SK-MEL-5 (cell line): ENCODE measurements around the gene TAF1C. TPM values are rescaled to one million over a fixed set of nuclear protein-coding genes. Genes with fewer than 3 reads are reported as not detected.
"Not testable (repeated sequence)": the region's sequence is repeated elsewhere in the genome, so short reads cannot be mapped to it uniquely, and the experiment has no call there.

ENCODE experiments used
- DNase-seq: peaks from one replicate; pipeline ENCODE4 v3.0.0-alpha.2; 2016; ENCODE audit warnings: low read depth, low spot score
- in situ Hi-C: cut with HindIII; loops from 2 replicates; pipeline ENCODE4 v1.10.0; 2016; ENCODE audit warnings: low sequenced_read_pairs, high pct_unique_total_duplicates, low pct_unique_long_range_greater_than_20kb
- polyA plus RNA-seq, 2 experiments: library from polyadenylated mRNA; depleted of rRNA; stranded (reverse); fragments of >200 nt; gene quantifications; 2 replicates each; pipeline ENCODE4 v1.2.3, GENCODE V29; 2015
- total RNA-seq: library from RNA; depleted of rRNA; stranded (reverse); fragments of >200 nt; shearing (Covaris generic); gene quantifications from 2 replicates; pipeline ENCODE4 v1.2.3, GENCODE V29; 2014; rRNA removed

The TAF1C gene
- 39.7 and 54.1 TPM in 2 replicates for total RNA-seq
- 87.7 and 104 TPM in 2 replicates for polyA plus RNA-seq (2015; cell fraction: cytosol; rRNA removed)
- polyA plus RNA-seq (2015; cell fraction: nucleus; rRNA removed): 1,333 and 1,594 TPM in 2 replicates

GRCh38 chr16:84186685-84187437, at the start of gene TAF1C:
Gene TAF1C (minus strand): TSS chr16:84187057. CDS start chr16:84184988, 2,069 bp downstream.
- DNase-seq: peak; percentile 91
- in situ Hi-C loops: no loop called here

- peak; percentile 93 for DNase-seq
- in situ Hi-C loops: no loop called here
These were observed 47.7 kb upstream of the TAF1C start for GRCh38 chr16:84234321-84235241.

- no peak for DNase-seq
- in situ Hi-C loops: no loop called here
These were observed 46.9 kb upstream of the TAF1C start for GRCh38 chr16:84233748-84234147.

- in situ Hi-C loops: no loop called here
- no peak for DNase-seq
These were observed 46.1 kb upstream of the TAF1C start for GRCh38 chr16:84232969-84233368.

- in situ Hi-C loops: no loop called here
- DNase-seq: no peak
These were observed 45.2 kb upstream of the TAF1C start for GRCh38 chr16:84232060-84232459.

GRCh38 chr16:84229471-84229870, 42.6 kb upstream of the TAF1C start:
- no peak for DNase-seq
- in situ Hi-C loops: no loop called here

- peak; percentile 57 for DNase-seq
- in situ Hi-C loops: no loop called here
These were observed 41.5 kb upstream of the TAF1C start for GRCh38 chr16:84228256-84228838.

GRCh38 chr16:84227548-84227947, 40.7 kb upstream of the TAF1C start:
- DNase-seq: no peak
- in situ Hi-C loops: no loop called here

GRCh38 chr16:84226026-84226425, 39.2 kb upstream of the TAF1C start:
- DNase-seq: no peak
- in situ Hi-C loops: no loop called here

GRCh38 chr16:84225571-84225970, 38.7 kb upstream of the TAF1C start:
- no peak for DNase-seq
- in situ Hi-C loops: no loop called here

- in situ Hi-C loops: no loop called here
- DNase-seq: no peak
These were observed 38.3 kb upstream of the TAF1C start for GRCh38 chr16:84225126-84225525.

- in situ Hi-C loops: no loop called here
- no peak for DNase-seq
These were observed 37.7 kb upstream of the TAF1C start for GRCh38 chr16:84224554-84224953.

- in situ Hi-C loops: no loop called here
- no peak for DNase-seq
These were observed 36.6 kb upstream of the TAF1C start for GRCh38 chr16:84223456-84223855.

GRCh38 chr16:84220851-84221250, 34.0 kb upstream of the TAF1C start:
- no peak for DNase-seq
- in situ Hi-C loops: no loop called here

GRCh38 chr16:84218956-84219355, 32.1 kb upstream of the TAF1C start:
- DNase-seq: no peak
- in situ Hi-C loops: no loop called here

GRCh38 chr16:84218176-84218823, 31.4 kb upstream of the TAF1C start:
- DNase-seq: no peak
- in situ Hi-C loops: no loop called here

- DNase-seq, in situ Hi-C loops: not testable (repeated sequence)
These were observed 29.3 kb upstream of the TAF1C start for GRCh38 chr16:84216144-84216543.

GRCh38 chr16:84215531-84215930, 28.7 kb upstream of the TAF1C start:
- DNase-seq: no peak
- in situ Hi-C loops: no loop called here
